Raji (cell line): ENCODE results near the gene CYP2A13.

ENCODE experiments used
- POLR2A ChIP-seq: IDR thresholded peaks from 2 replicates; pipeline ENCODE4 v1.6.1; 2011; ENCODE audit warnings: low read depth, low read length, control low read depth; ENCODE audit not compliant: insufficient read depth

The CYP2A13 gene

GRCh38 chr19:41112728-41113290 is 24.6 kb downstream of the CYP2A13 start:
- no peak for TF ChIP-seq POLR2A

- no peak for TF ChIP-seq POLR2A
Measured at GRCh38 chr19:41114132-41114531, 25.9 kb downstream of the CYP2A13 start, which contains the start of gene CYP2F1. Gene CYP2F1, plus strand, starts transcription at chr19:41114432. Its CDS starts 1,757 bp downstream, at chr19:41116189.

DNA sequence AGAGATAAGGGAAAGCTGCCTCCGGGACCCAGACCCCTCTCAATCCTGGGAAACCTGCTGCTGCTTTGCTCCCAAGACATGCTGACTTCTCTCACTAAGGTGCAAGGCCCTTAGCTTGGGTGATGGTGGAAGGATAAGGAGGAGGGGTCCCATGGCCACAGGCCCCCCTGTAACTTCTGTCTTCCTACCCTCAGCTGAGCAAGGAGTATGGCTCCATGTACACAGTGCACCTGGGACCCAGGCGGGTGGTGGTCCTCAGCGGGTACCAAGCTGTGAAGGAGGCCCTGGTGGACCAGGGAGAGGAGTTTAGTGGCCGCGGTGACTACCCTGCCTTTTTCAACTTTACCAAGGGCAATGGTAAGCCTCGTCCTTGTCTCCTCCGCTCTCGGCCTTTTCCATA is 28.0 kb downstream of the CYP2A13 start:
- no peak for TF ChIP-seq POLR2A

DNA sequence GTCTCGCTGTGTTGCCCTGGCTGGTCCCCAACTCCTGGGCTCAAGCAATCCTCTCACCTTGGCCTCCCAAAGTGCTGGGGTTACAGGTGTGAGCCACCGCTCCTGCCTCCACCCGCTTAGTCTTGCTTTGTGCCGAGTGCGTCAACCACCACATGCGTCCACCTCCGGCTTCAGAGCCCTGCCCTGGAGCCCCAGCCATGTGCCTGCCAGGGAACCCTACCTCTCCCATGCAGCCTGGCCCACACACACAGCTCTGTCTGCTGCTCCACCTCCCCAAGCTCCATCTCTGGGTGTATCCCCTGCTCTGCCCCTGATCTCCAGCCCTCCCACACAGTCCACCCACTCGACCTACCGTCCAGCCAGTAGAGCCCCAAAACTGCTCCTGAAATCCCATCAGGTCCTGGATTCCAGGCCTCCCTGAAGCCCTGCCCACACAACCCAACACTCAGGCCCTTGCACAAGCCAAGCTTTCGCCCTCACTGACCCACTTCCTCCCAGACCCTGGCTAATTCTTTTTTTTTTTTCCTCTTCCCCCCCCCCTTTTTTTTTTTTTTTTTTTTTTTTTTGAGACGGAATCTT is 35.6 kb downstream of the CYP2A13 start:
- TF ChIP-seq POLR2A: no peak

DNA sequence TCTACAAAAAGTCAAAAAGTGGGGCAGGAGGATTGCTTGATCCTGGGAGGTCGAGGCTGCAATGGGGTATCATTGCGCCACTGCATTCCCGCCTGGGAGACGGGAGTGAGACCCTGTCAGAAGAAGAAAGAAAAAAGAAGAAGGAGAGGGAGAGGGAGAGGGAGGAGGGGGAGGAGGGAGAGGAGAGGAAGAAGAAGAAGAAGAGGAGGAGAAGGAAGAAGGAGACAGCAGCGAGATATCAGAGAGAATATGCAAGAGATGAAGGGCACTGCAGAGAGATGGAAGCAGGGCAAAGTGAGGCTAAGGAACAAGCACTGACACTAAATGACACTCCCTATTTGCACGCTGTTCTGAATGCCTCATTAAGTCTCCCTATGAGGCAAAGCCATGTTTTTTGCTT is 40.4 kb downstream of the CYP2A13 start:
- no peak for TF ChIP-seq POLR2A

DNA sequence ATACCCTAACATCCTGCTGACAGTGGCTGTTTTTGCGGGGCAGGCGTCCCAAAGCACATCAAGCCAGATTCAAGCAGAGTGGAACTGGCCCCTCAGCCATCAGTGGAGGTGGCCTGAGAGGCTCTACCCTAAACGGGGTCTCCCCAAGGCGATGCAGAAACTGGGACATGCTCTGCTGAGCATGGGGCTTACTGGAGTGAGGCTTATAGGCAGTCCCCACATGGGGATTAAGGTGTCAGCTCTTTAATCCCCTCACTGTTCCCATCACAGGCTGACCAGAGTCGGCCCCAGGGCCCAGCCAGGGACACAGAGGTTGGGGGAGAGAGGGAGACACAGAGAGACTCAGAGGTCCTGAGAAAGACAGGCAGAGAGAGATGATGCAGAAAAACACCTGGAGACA is 42.9 kb downstream of the CYP2A13 start:
- TF ChIP-seq POLR2A: no peak

- TF ChIP-seq POLR2A: no peak
Measured at GRCh38 chr19:41133260-41133659, 45.0 kb downstream of the CYP2A13 start.

GRCh38 chr19:41134616-41135015 is 46.4 kb downstream of the CYP2A13 start:
- TF ChIP-seq POLR2A: no peak

DNA sequence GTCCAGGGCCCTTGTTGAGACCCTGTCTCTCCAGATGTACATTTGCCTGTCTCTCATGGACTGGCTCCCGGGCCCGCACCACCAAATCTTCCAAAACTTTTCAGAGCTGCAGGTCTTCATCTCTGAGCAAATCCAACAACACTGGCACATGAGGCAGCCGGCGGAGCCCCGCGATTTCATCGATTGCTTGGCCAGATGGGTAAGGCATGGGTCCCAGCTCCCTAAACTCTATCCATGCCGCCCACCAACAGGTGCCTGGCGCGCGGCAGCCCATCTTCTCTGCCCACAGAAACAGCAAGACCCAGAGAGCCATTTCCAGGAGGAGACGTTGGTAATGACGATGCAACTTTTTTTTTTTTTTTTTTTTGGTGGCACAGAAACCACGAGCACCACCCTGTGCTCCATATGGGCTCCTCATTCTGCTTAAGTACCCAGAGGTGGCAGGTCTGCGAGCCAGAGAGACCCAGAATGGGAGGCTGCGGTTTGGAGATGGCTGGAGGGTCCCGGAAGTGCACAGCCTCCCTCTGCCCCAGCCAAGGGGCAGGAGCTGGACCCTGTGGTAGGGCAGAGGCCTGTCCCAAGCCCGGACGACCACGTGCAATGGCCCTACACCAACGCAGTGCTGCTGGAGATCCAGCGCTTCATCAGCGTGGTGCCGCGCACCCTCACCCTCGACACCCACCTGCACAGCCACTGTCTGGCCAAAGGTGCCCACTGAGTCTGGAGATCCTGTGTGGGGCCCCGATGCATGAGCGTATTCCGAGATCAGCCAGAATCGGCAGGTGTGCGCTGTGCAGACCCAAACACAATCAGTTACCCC is 48.6 kb downstream of the CYP2A13 start:
- no peak for TF ChIP-seq POLR2A

- TF ChIP-seq POLR2A: no peak
Measured at GRCh38 chr19:41144403-41144802, 56.2 kb downstream of the CYP2A13 start.
